RWPE2 (cell line): ENCODE measurements around the gene DLK2.
"Not testable (repeated sequence)": the region's sequence is repeated elsewhere in the genome, so short reads cannot be mapped to it uniquely, and the experiment has no call there.

Experiments used
- ATAC-seq: fragments of 200-7000 bp; cut with Tn5 transposase; 3 replicates; pipeline ENCODE4 v1.9.1; 2021; ENCODE audit warnings: low read depth
- DNase-seq: peaks from one replicate; pipeline ENCODE4 v3.0.0-alpha.2; 2020; ENCODE audit warnings: low spot score
- H3K27ac ChIP-seq: fragments of 450-650 bp; 2 replicates; pipeline ENCODE4 v1.5.1; 2017; ENCODE audit warnings: mild to moderate bottlenecking; ENCODE audit not compliant: poor library complexity, severe bottlenecking
- H3K27me3 ChIP-seq: fragments of 250-450 bp; sonication (Bioruptor Pico); 2 replicates; pipeline ENCODE4 v1.5.1; 2021; ENCODE audit warnings: mild to moderate bottlenecking, moderate library complexity; ENCODE audit not compliant: insufficient read depth, poor library complexity, severe bottlenecking
- H3K36me3 ChIP-seq: fragments of 250-450 bp; sonication (Bioruptor Pico); 2 replicates; pipeline ENCODE4 v1.5.1; 2020; ENCODE audit warnings: low read depth, mild to moderate bottlenecking, moderate library complexity
- H3K4me1 ChIP-seq: fragments of 250-450 bp; sonication (Bioruptor Pico); 2 replicates; pipeline ENCODE4 v1.5.1; 2021; ENCODE audit warnings: mild to moderate bottlenecking, moderate library complexity; ENCODE audit not compliant: insufficient read depth, poor library complexity, severe bottlenecking
- H3K4me3 ChIP-seq: fragments of 250-450 bp; sonication (Bioruptor Pico); 2 replicates; pipeline ENCODE4 v1.5.1; 2021; ENCODE audit warnings: mild to moderate bottlenecking, moderate library complexity; ENCODE audit not compliant: severe bottlenecking
- H3K9me3 ChIP-seq: fragments of 250-450 bp; sonication (Bioruptor Pico); 2 replicates; pipeline ENCODE4 v1.5.1; 2021; ENCODE audit warnings: mild to moderate bottlenecking, moderate library complexity; ENCODE audit not compliant: severe bottlenecking
- TF ChIP-seq, protein P1 (sequence below): fragments of 450-650 bp; IDR thresholded peaks from one replicate; pipeline ENCODE4 v1.5.1; 2017; ENCODE audit warnings: mild to moderate bottlenecking, moderate library complexity; ENCODE audit not compliant: poor library complexity, severe bottlenecking

Gene DLK2

DNA sequence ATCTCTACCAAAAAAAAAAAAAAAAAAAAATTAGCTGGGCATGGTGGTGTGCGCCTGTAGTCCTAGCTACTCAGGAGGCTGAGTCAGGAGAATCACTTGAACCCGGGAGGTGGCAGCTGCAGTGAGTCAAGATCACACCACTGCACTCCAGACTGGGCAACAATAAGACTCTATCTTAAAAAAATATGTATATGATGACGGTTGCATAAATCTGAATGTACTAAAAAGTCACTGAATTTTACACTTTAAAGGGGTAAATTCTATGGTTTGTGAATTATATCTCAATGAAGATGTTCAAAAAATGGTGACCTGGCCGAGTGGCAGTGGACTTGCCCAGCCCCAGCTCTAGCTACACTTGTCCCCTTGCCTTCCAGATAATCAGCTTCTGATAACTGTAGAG, 38.4 kb downstream of the DLK2 start:
- Histone ChIP-seq H3K36me3 (no peaks in the 10 kb centered on the region), H3K9me3 (no peaks in the 10 kb centered on the region), H3K27ac (no peak overlapping the region), H3K4me1 (no peaks in the 10 kb centered on the region), H3K4me3 (no peak overlapping the region), H3K27me3 (no peaks in the 10 kb centered on the region)
- TF ChIP-seq, protein P1, sequence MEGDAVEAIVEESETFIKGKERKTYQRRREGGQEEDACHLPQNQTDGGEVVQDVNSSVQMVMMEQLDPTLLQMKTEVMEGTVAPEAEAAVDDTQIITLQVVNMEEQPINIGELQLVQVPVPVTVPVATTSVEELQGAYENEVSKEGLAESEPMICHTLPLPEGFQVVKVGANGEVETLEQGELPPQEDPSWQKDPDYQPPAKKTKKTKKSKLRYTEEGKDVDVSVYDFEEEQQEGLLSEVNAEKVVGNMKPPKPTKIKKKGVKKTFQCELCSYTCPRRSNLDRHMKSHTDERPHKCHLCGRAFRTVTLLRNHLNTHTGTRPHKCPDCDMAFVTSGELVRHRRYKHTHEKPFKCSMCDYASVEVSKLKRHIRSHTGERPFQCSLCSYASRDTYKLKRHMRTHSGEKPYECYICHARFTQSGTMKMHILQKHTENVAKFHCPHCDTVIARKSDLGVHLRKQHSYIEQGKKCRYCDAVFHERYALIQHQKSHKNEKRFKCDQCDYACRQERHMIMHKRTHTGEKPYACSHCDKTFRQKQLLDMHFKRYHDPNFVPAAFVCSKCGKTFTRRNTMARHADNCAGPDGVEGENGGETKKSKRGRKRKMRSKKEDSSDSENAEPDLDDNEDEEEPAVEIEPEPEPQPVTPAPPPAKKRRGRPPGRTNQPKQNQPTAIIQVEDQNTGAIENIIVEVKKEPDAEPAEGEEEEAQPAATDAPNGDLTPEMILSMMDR: no peak
- ATAC-seq (no peak), DNase-seq (no peak)

- H3K9me3 ChIP-seq, H3K4me3 ChIP-seq, DNase-seq, H3K36me3 ChIP-seq, H3K27ac ChIP-seq, H3K4me1 ChIP-seq, H3K27me3 ChIP-seq, ATAC-seq: not testable (repeated sequence)
Measured at GRCh38 chr6:43415275-43415674, 40.1 kb downstream of the DLK2 start.

DNA sequence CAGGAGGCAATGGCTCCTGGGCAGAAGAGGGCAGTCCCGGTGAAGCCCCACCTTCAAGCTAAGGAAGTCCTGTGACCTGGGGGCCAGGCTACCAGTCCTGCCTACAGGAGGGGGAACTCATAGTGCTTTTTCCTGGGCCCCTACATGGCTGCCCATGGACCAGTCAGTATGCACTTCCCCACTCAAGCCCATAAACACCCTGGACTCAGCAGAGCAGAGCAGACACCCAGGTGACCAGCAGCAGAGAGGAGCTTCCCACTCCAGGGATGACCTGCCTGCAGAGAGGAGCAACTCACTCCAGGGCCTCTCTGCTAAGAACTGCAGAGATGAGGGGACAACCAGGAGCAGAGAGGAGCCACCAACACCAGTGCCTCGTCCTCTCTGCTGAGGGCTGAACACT, 42.3 kb downstream of the DLK2 start:
- no peaks in the 10 kb centered on the region for H3K9me3 ChIP-seq
- H3K36me3 ChIP-seq: no peaks in the 10 kb centered on the region
- TF ChIP-seq, protein P1: no peak
- H3K27ac ChIP-seq: no peak overlapping the region
- ATAC-seq (no peak), DNase-seq (no peak)
- no peaks in the 10 kb centered on the region for H3K27me3 ChIP-seq
- no peak overlapping the region for H3K4me3 ChIP-seq
- H3K4me1 ChIP-seq: no peaks in the 10 kb centered on the region

- H3K36me3 ChIP-seq: no peaks in the 10 kb centered on the region
- H3K4me1 ChIP-seq: no peaks in the 10 kb centered on the region
- H3K27ac ChIP-seq: no peak overlapping the region
- H3K4me3 ChIP-seq: no peak overlapping the region
- ATAC-seq: no peak
- TF ChIP-seq, protein P1: no peak
- H3K27me3 ChIP-seq: no peaks in the 10 kb centered on the region
- no peaks in the 10 kb centered on the region for H3K9me3 ChIP-seq
- no peak for DNase-seq
Measured at GRCh38 chr6:43412541-43412940, 42.8 kb downstream of the DLK2 start.

GRCh38 chr6:43410776-43411175, 44.6 kb downstream of the DLK2 start:
- not testable (repeated sequence) for H3K9me3 ChIP-seq, H3K27ac ChIP-seq, H3K36me3 ChIP-seq, ATAC-seq, H3K27me3 ChIP-seq, H3K4me1 ChIP-seq, DNase-seq, H3K4me3 ChIP-seq

- DNase-seq (no peak), ATAC-seq (no peak)
- TF ChIP-seq, protein P1: no peak
- Histone ChIP-seq H3K9me3 (no peaks in the 10 kb centered on the region), H3K27ac (no peak overlapping the region), H3K27me3 (no peaks in the 10 kb centered on the region), H3K36me3 (no peaks in the 10 kb centered on the region), H3K4me1 (no peaks in the 10 kb centered on the region), H3K4me3 (no peak overlapping the region)
Measured at GRCh38 chr6:43408259-43408658, 47.1 kb downstream of the DLK2 start.
